OCI-LY3 (cell line): Measurements from ENCODE around the gene ABCA4.

Source experiments
- H2AFZ ChIP-seq: fragments of 200-600, 300-600 bp; shearing (Covaris generic); 2 replicates; pipeline ENCODE4 v1.6.0; 2014; ENCODE audit warnings: antibody characterized with exemption, low read depth, low read length
- H3K27ac ChIP-seq: fragments of 200-600, 300-600 bp; sonication (generic); 2 replicates; pipeline ENCODE4 v1.5.1; 2014; ENCODE audit warnings: mild to moderate bottlenecking, low read length, moderate library complexity, mixed read lengths
- H3K27me3 ChIP-seq: fragments of 200-600, 300-600 bp; sonication (generic); 2 replicates; pipeline ENCODE4 v1.6.1; 2014; ENCODE audit warnings: low read depth, low read length, mixed read lengths
- H3K36me3 ChIP-seq: fragments of 200-600, 300-600 bp; sonication (generic); replicated peaks from 2 replicates; pipeline ENCODE3; 2014; ENCODE audit warnings: low read depth, low read length, mixed read lengths
- H3K4me1 ChIP-seq: fragments of 300-600, 200-600 bp; sonication (generic); 2 replicates; pipeline ENCODE4 v1.6.1; 2014; ENCODE audit warnings: low read length, mixed read lengths
- H3K4me2 ChIP-seq: fragments of 200-600, 300-600 bp; sonication (generic); 2 replicates; pipeline ENCODE4 v1.6.1; 2014; ENCODE audit warnings: low read length, mixed read lengths
- H3K4me3 ChIP-seq: fragments of 300-600, 200-600 bp; sonication (generic); 2 replicates; pipeline ENCODE4 v1.5.1; 2014; ENCODE audit warnings: antibody characterized with exemption, mild to moderate bottlenecking, low read length, moderate library complexity
- H3K79me2 ChIP-seq: fragments of 300-600, 200-600 bp; shearing (Covaris generic); 2 replicates; pipeline ENCODE4 v1.6.1; 2014; ENCODE audit warnings: mild to moderate bottlenecking, low read length, mixed read lengths
- H3K9ac ChIP-seq: fragments of 300-600, 200-600 bp; shearing (Covaris generic); 2 replicates; pipeline ENCODE4 v1.6.0; 2014; ENCODE audit warnings: mild to moderate bottlenecking, low read length, moderate library complexity
- H3K9me3 ChIP-seq: fragments of 200-600, 300-600 bp; shearing (Covaris generic); 2 replicates; pipeline ENCODE4 v1.6.1; 2014; ENCODE audit warnings: low read length, mixed read lengths; ENCODE audit not compliant: insufficient read depth
- H4K20me1 ChIP-seq: fragments of 200-600, 300-600 bp; sonication (generic); 2 replicates; pipeline ENCODE4 v1.6.1; 2016; ENCODE audit warnings: low read length, mixed read lengths; ENCODE audit not compliant: insufficient read depth
- CTCF ChIP-seq: fragments of 200-600, 300-600 bp; sonication (generic); IDR thresholded peaks from 2 replicates; pipeline ENCODE4 v1.5.1; 2014; ENCODE audit warnings: antibody characterized with exemption, low read length, low read depth
- EZH2phosphoT487 ChIP-seq: fragments of 200-600 bp; shearing (Covaris generic); IDR thresholded peaks from 2 replicates; pipeline ENCODE4 v1.6.1; 2018; ENCODE audit warnings: antibody characterized with exemption, mixed run types, low read depth

Gene ABCA4

GRCh38 chr1:94142583-94142982 is 21.6 kb upstream of the ABCA4 start:
- H3K4me2 ChIP-seq: no peak overlapping the region
- no peaks in the 10 kb centered on the region for H3K79me2 ChIP-seq
- no peaks in the 10 kb centered on the region for H3K9me3 ChIP-seq
- no peaks in the 10 kb centered on the region for H3K27me3 ChIP-seq
- no peak overlapping the region for H3K4me3 ChIP-seq
- no peak for TF ChIP-seq CTCF
- TF ChIP-seq EZH2phosphoT487: no peak
- H3K36me3 ChIP-seq: no peaks in the 10 kb centered on the region
- H3K27ac ChIP-seq: no peak overlapping the region
- no peaks in the 10 kb centered on the region for H4K20me1 ChIP-seq
- H3K9ac ChIP-seq: no peak overlapping the region
- H2AFZ ChIP-seq: no peak overlapping the region
- H3K4me1 ChIP-seq: peaks cover 10% of the 10 kb centered on the region

GRCh38 chr1:94142022-94142421 is 21.1 kb upstream of the ABCA4 start:
- no peak overlapping the region for H2AFZ ChIP-seq
- H3K79me2 ChIP-seq: no peaks in the 10 kb centered on the region
- H3K27ac ChIP-seq: no peak overlapping the region
- no peak overlapping the region for H3K4me2 ChIP-seq
- H3K36me3 ChIP-seq: no peaks in the 10 kb centered on the region
- no peaks in the 10 kb centered on the region for H3K27me3 ChIP-seq
- H4K20me1 ChIP-seq: no peaks in the 10 kb centered on the region
- no peaks in the 10 kb centered on the region for H3K9me3 ChIP-seq
- peaks cover 10% of the 10 kb centered on the region for H3K4me1 ChIP-seq
- no peak overlapping the region for H3K9ac ChIP-seq
- H3K4me3 ChIP-seq: no peak overlapping the region
- TF ChIP-seq CTCF (no peak), EZH2phosphoT487 (no peak)

GRCh38 chr1:94132111-94132510 is 11.2 kb upstream of the ABCA4 start:
- no peak overlapping the region for H3K4me3 ChIP-seq
- no peak overlapping the region for H3K27ac ChIP-seq
- no peaks in the 10 kb centered on the region for H3K4me1 ChIP-seq
- no peak overlapping the region for H2AFZ ChIP-seq
- no peaks in the 10 kb centered on the region for H3K79me2 ChIP-seq
- H4K20me1 ChIP-seq: no peaks in the 10 kb centered on the region
- H3K9me3 ChIP-seq: no peaks in the 10 kb centered on the region
- H3K4me2 ChIP-seq: no peak overlapping the region
- no peak overlapping the region for H3K9ac ChIP-seq
- peaks cover 5% of the 10 kb centered on the region; the same call in 1 of the 2 replicates for H3K27me3 ChIP-seq
- no peak for TF ChIP-seq CTCF
- TF ChIP-seq EZH2phosphoT487: no peak
- H3K36me3 ChIP-seq: no peaks in the 10 kb centered on the region

GRCh38 chr1:94130851-94131595 is 10.1 kb upstream of the ABCA4 start:
- no peak overlapping the region for H3K27ac ChIP-seq
- H3K9me3 ChIP-seq: no peaks in the 10 kb centered on the region
- H4K20me1 ChIP-seq: no peaks in the 10 kb centered on the region
- no peaks in the 10 kb centered on the region for H3K36me3 ChIP-seq
- H3K27me3 ChIP-seq: peaks cover 5% of the 10 kb centered on the region; the same call in 1 of the 2 replicates
- H2AFZ ChIP-seq: no peak overlapping the region
- TF ChIP-seq EZH2phosphoT487 (no peak), CTCF (no peak)
- H3K4me1 ChIP-seq: no peaks in the 10 kb centered on the region
- H3K4me3 ChIP-seq: no peak overlapping the region
- no peak overlapping the region for H3K4me2 ChIP-seq
- H3K9ac ChIP-seq: no peak overlapping the region
- H3K79me2 ChIP-seq: no peaks in the 10 kb centered on the region
